Mesodermal cell (in vitro differentiated cells): ENCODE results near the gene EDRF1.

Experiments used
- H3K27ac ChIP-seq: 2 replicates; pipeline ENCODE4 v1.7.0; 2013; ENCODE audit warnings: mild to moderate bottlenecking, low read depth, low read length, moderate library complexity; ENCODE audit not compliant: severe bottlenecking
- H3K36me3 ChIP-seq: 2 replicates; pipeline ENCODE4 v1.7.1; 2013; ENCODE audit warnings: mild to moderate bottlenecking, low read length, moderate library complexity; ENCODE audit not compliant: control insufficient read depth, insufficient read depth
- H3K4me1 ChIP-seq: one replicate; pipeline ENCODE4 v1.7.1; 2013; ENCODE audit warnings: mild to moderate bottlenecking, low read length; ENCODE audit not compliant: insufficient read depth, control insufficient read depth, poor library complexity, severe bottlenecking
- H3K4me3 ChIP-seq: 2 replicates; pipeline ENCODE4 v1.7.0; 2013; ENCODE audit warnings: low read length, control low read depth, mild to moderate bottlenecking; ENCODE audit not compliant: insufficient read depth, poor library complexity, severe bottlenecking; ENCODE audit errors: extremely low read depth
- H3K9me3 ChIP-seq: 2 replicates; pipeline ENCODE4 v1.7.1; 2013; ENCODE audit warnings: mild to moderate bottlenecking, low read length, moderate library complexity; ENCODE audit not compliant: control insufficient read depth
- WGBS, 2 experiments: methylation state at CpG; one replicate each; pipeline ENCODE4 v1.1.5; 2013; ENCODE audit warnings: missing lambda C conversion rate in 2 of 2; ENCODE audit not compliant: insufficient coverage in 2 of 2; 5-methylcytosine and 5-hydroxymethylcytosine counted together

Gene EDRF1

GRCh38 chr10:125734148-125734547, 14.6 kb downstream of the EDRF1 start:
- H3K27ac ChIP-seq = no peak overlapping the region
- no peaks in the 10 kb centered on the region for H3K4me1 ChIP-seq
- peaks cover 90% of the 10 kb centered on the region for H3K36me3 ChIP-seq
- WGBS, 2 experiments = 100% methylated on average over 1 of the region's 1 CpG; no CpG with 5 or more reads in 1 of the 2 experiments
- H3K4me3 ChIP-seq = no peak overlapping the region
- no peaks in the 10 kb centered on the region for H3K9me3 ChIP-seq

GRCh38 chr10:125734823-125735222, 15.3 kb downstream of the EDRF1 start:
- no peak overlapping the region for H3K27ac ChIP-seq
- H3K36me3 ChIP-seq = peaks cover 90% of the 10 kb centered on the region
- no peaks in the 10 kb centered on the region for H3K4me1 ChIP-seq
- H3K9me3 ChIP-seq = no peaks in the 10 kb centered on the region
- H3K4me3 ChIP-seq = no peak overlapping the region
- no CpG with 5 or more reads among the region's 1 CpG for WGBS, 2 experiments

GRCh38 chr10:125738206-125738605, 18.7 kb downstream of the EDRF1 start:
- Histone ChIP-seq H3K27ac (no peak overlapping the region), H3K4me1 (no peaks in the 10 kb centered on the region), H3K4me3 (no peak overlapping the region), H3K36me3 (peaks cover 85% of the 10 kb centered on the region), H3K9me3 (no peaks in the 10 kb centered on the region)
- no CpG with 5 or more reads among the region's 5 CpGs for WGBS, 2 experiments

- Histone ChIP-seq H3K27ac (no peak overlapping the region), H3K4me1 (no peaks in the 10 kb centered on the region), H3K4me3 (no peak overlapping the region), H3K36me3 (peaks cover 88% of the 10 kb centered on the region), H3K9me3 (no peaks in the 10 kb centered on the region)
- 97 to 98% methylated on average over 5 to 7 of the region's 7 CpGs for WGBS, 2 experiments
Observed at GRCh38 chr10:125739994-125740679, 20.6 kb downstream of the EDRF1 start.

- H3K27ac ChIP-seq = no peak overlapping the region
- H3K36me3 ChIP-seq = peaks cover 87% of the 10 kb centered on the region
- no peaks in the 10 kb centered on the region for H3K4me1 ChIP-seq
- no CpG with 5 or more reads among the region's 2 CpGs for WGBS, 2 experiments
- no peak overlapping the region for H3K4me3 ChIP-seq
- H3K9me3 ChIP-seq = no peaks in the 10 kb centered on the region
Observed at GRCh38 chr10:125742465-125742864, 23.0 kb downstream of the EDRF1 start.

GRCh38 chr10:125744909-125745308, 25.4 kb downstream of the EDRF1 start:
- Histone ChIP-seq H3K27ac (no peak overlapping the region), H3K4me1 (no peaks in the 10 kb centered on the region), H3K4me3 (no peak overlapping the region), H3K9me3 (no peaks in the 10 kb centered on the region), H3K36me3 (peaks cover 90% of the 10 kb centered on the region)
- 100% methylated on average over 2 of the region's 2 CpGs; no CpG with 5 or more reads in 1 of the 2 experiments for WGBS, 2 experiments

- H3K36me3 ChIP-seq = peaks cover 91% of the 10 kb centered on the region
- 100% methylated on average over 2 of the region's 5 CpGs; no CpG with 5 or more reads in 1 of the 2 experiments for WGBS, 2 experiments
Observed at GRCh38 chr10:125747417-125747816, 27.9 kb downstream of the EDRF1 start.

GRCh38 chr10:125756196-125756595, 36.7 kb downstream of the EDRF1 start:
- Histone ChIP-seq H3K4me1 (no peaks in the 10 kb centered on the region), H3K9me3 (no peaks in the 10 kb centered on the region), H3K4me3 (no peak overlapping the region), H3K36me3 (peaks cover 84% of the 10 kb centered on the region), H3K27ac (no peak overlapping the region)
- WGBS, 2 experiments = 90 to 92% methylated on average over 2 to 3 of the region's 5 CpGs

More at GRCh38 chr10:125747417-125747816, 27.9 kb downstream of the EDRF1 start:
- H3K4me3 ChIP-seq = no peak overlapping the region
- H3K4me1 ChIP-seq = no peaks in the 10 kb centered on the region
- H3K9me3 ChIP-seq = no peaks in the 10 kb centered on the region
- H3K27ac ChIP-seq = no peak overlapping the region

- no peaks in the 10 kb centered on the region for H3K4me1 ChIP-seq
- WGBS, 2 experiments = no CpG with 5 or more reads among the region's 5 CpGs
- H3K27ac ChIP-seq = no peak overlapping the region
- H3K9me3 ChIP-seq = no peaks in the 10 kb centered on the region
- peaks cover 79% of the 10 kb centered on the region for H3K36me3 ChIP-seq
- no peak overlapping the region for H3K4me3 ChIP-seq
Observed at GRCh38 chr10:125756853-125757487, 37.5 kb downstream of the EDRF1 start.

GRCh38 chr10:125757742-125758141, 38.2 kb downstream of the EDRF1 start:
- Histone ChIP-seq H3K36me3 (peaks cover 79% of the 10 kb centered on the region), H3K27ac (no peak overlapping the region)

GRCh38 chr10:125761961-125762360, 42.5 kb downstream of the EDRF1 start:
- Histone ChIP-seq H3K27ac (no peak overlapping the region), H3K4me3 (no peak overlapping the region), H3K9me3 (no peaks in the 10 kb centered on the region), H3K4me1 (peaks cover 5% of the 10 kb centered on the region), H3K36me3 (peaks cover 78% of the 10 kb centered on the region)
- WGBS, 2 experiments = 38 to 80% methylated on average over 1 of the region's 1 CpG

More at GRCh38 chr10:125757742-125758141, 38.2 kb downstream of the EDRF1 start:
- Histone ChIP-seq H3K9me3 (no peaks in the 10 kb centered on the region), H3K4me1 (peaks cover 4% of the 10 kb centered on the region), H3K4me3 (no peak overlapping the region)
- WGBS, 2 experiments = 94 to 100% methylated on average over 1 to 3 of the region's 4 CpGs
